DMS 273 treated with DMSO at 0.1 percent for 48 hours (cell line): Measurements from ENCODE around the gene STAC3.

Experiments used
- DNase-seq: peaks from one replicate; lab custom pipeline; 2025; lab: John Stamatoyannopoulos, UW

Gene STAC3

DNA sequence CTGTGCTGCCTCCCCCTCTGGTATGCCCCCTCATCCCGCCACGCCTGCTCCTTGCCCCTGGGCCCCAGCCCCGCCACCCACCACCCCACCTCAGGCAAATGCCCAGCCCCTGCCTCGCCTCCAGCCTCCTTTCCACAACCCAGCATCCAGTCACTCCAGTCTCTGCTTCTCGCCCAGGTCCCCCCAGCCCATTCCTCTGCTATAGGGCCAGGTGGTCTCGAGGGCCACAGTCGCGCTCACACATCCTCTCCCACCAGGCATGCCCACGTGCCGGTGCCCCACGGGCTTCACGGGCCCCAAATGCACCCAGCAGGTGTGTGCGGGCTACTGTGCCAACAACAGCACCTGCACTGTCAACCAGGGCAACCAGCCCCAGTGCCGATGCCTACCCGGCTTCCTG lies 40.5 kb downstream of the STAC3 start:
- DNase-seq: no peak

- no peak for DNase-seq
Observed at GRCh38 chr12:57209916-57210315, 41.1 kb downstream of the STAC3 start.

GRCh38 chr12:57208631-57209282 lies 42.2 kb downstream of the STAC3 start:
- DNase-seq: no peak

DNA sequence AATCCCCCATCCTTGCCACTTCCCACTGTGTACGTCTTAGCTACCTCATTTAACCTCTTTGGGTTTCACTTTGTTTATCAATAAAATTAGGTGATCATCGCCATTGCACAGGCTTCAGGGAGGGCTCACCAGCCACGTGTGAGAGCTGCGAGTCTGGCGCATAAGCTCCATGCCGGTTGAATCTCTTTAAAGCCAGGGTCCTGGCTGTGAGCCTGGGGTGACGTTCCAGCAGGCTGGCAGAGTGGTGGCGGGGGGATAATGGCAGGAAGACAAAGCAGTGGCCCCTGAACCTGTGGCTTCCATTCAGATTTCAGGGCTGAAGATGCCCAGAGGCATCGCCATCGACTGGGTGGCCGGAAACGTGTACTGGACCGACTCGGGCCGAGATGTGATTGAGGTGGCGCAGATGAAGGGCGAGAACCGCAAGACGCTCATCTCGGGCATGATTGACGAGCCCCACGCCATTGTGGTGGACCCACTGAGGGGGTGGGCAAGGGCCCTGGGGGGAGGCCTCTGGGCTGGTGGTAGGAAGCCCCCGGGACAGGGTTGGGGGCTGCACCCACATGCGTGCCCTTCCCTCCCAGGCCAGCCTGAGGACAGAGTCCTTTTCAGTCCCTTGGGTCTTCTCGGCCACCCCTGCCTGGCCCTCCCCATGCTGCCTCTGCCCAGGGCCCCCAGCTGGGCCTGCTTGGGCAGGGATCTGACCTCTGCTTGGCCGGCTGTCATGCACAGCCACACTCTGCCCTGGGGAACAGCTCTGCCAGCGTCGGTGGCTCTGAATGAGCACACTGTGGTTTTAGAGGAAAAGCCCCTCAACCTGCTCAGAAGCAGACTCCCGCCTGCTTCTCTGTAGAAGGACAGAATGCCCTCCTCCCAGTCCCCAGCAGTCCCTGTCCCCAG lies 43.0 kb downstream of the STAC3 start:
- DNase-seq: no peak

DNA sequence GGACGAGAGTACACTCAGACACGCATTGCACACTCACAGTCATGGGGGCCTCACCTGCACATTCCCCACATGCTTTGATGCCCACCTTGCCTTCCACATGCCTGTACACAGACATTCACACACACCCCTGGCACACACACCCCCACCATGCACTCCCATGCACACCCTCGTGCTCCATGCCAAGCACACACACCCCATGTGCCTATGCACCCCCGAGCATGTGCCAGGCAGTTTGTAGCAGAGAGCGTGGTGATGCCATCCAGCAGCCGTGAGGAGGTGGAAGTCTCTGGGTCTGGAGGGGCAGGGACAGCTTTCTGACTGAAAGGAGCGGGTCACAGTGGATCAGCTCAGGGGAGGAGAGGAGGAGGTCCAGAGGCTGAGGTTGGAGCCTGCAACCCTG lies 45.1 kb downstream of the STAC3 start:
- DNase-seq: no peak

DNA sequence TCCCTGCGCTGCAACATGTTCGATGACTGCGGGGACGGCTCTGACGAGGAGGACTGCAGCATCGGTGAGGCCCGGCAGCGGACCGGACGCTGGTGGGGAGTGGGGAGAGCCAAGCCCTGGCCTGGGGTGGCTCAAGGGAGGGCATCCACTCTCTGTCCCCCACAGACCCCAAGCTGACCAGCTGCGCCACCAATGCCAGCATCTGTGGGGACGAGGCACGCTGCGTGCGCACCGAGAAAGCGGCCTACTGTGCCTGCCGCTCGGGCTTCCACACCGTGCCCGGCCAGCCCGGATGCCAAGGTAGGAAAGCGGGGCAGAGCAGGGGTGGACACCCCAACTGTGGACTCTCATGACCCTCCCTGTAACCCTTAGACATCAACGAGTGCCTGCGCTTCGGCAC lies 45.8 kb downstream of the STAC3 start:
- no peak for DNase-seq

- DNase-seq: no peak
Observed at GRCh38 chr12:57204454-57204853, 46.5 kb downstream of the STAC3 start.

DNA sequence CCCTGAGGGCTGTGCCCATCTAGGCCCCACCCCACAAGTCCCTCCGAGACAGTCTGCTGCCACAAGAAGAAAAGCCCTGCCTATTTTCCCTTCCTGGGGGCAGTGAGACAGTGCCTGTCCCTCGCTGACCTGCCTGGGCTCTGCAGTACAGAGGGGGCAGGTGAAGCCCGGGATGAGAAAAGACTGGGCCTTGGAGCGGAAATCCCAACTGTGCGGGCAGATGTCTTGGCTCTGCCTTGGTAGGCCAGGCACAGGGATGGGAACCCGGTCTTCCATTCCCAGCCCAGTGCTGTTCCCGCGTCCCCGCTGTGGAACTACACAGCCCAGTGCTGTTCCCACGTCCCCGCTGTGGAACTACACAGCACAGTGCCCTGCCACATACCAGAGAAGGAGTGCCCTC lies 47.2 kb downstream of the STAC3 start:
- DNase-seq: no peak

DNA sequence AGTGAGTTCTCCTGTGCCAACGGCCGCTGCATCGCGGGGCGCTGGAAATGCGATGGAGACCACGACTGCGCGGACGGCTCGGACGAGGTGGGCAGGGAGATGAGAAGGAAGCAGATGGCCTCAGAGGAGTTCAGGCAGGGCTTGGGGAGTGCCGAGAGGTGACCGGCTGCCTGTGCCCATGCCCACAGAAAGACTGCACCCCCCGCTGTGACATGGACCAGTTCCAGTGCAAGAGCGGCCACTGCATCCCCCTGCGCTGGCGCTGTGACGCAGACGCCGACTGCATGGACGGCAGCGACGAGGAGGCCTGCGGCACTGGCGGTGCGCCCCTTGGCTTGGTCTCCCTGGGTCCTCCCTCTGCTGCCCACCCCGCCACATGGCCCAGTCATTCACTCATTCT lies 47.8 kb downstream of the STAC3 start:
- no peak for DNase-seq

DNA sequence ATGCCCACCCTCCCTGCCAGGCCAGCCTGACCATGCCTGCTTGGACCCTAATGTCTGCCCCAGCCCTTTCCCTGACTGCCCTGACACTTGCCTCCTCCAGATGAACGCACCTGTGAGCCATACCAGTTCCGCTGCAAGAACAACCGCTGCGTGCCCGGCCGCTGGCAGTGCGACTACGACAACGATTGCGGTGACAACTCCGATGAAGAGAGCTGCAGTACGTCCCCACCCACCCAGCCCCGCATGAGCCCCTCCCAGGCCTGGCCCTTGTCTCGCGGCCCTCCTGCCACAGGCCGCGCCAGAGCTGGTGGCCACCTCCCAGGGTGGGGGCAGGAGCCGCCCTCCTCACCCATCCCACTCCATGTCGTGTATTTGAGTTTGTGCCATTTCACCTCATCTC lies 48.7 kb downstream of the STAC3 start:
- no peak for DNase-seq

DNA sequence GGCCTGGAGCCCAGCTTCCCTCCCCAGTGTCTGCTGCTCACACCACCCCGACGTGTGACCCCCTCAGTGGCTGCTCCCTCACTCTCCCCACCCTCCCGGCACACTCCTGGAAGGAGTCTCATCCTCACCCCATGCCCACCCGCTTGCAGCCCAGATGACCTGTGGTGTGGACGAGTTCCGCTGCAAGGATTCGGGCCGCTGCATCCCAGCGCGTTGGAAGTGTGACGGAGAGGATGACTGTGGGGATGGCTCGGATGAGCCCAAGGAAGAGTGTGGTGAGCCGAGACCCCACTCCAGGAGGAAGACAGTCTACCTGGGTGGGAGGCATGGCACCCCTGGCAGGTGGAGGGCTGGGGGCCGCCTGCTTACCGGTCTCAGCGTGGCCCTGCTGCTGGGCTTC lies 49.4 kb downstream of the STAC3 start:
- no peak for DNase-seq

- DNase-seq: no peak
Observed at GRCh38 chr12:57201219-57201618, 49.8 kb downstream of the STAC3 start.

DNA sequence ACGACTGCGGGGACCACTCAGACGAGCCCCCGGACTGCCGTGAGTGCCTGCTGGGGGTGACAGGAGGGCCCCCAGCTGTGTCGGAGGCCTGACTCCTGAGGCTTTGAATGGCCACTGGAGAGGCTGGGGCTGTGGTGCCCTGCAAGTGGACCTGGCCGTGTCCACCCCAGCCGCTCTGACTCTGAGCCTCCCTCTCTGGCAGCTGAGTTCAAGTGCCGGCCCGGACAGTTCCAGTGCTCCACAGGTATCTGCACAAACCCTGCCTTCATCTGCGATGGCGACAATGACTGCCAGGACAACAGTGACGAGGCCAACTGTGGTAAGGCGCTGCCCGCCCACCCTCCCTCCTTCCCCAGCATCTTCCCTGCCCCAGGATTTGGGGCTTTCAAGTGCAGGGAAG lies 50.5 kb downstream of the STAC3 start:
- no peak for DNase-seq

GRCh38 chr12:57199191-57199590 lies 51.8 kb downstream of the STAC3 start:
- DNase-seq: no peak

GRCh38 chr12:57198329-57198728 lies 52.7 kb downstream of the STAC3 start:
- DNase-seq: no peak

GRCh38 chr12:57196956-57197355 lies 54.0 kb downstream of the STAC3 start:
- DNase-seq: no peak

- DNase-seq: no peak
Observed at GRCh38 chr12:57196439-57196838, 54.5 kb downstream of the STAC3 start.

- DNase-seq: no peak
Observed at GRCh38 chr12:57195611-57196371, 55.2 kb downstream of the STAC3 start.

GRCh38 chr12:57195186-57195585 lies 55.8 kb downstream of the STAC3 start:
- DNase-seq: no peak

DNA sequence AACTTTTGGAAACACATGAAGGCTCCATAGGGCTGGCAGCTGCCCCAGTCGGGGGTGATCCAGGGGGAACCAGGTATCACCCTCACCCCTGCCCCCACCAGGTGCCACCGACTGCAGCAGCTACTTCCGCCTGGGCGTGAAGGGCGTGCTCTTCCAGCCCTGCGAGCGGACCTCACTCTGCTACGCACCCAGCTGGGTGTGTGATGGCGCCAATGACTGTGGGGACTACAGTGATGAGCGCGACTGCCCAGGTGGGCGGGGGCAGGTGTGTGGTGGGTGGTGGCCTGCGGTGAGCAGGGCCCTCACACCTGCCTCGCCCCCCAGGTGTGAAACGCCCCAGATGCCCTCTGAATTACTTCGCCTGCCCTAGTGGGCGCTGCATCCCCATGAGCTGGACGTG lies 56.7 kb downstream of the STAC3 start:
- no peak for DNase-seq

- DNase-seq: no peak
Observed at GRCh38 chr12:57193706-57194245, 57.2 kb downstream of the STAC3 start.
